Activated CD4-positive, CD25-positive, alpha-beta regulatory T cell treated with anti-CD3 and anti-CD28 coated beads, Interleukin-2, amount 50 U/mL, for 16 hours (primary cell): Measurements from ENCODE around the gene RAB23.
"Not testable (repeated sequence)": the region's sequence is repeated elsewhere in the genome, so short reads cannot be mapped to it uniquely, and the experiment has no call there.

Source experiments
- DNase-seq: peaks from one replicate; pipeline ENCODE4 v3.0.0-alpha.2; 2020; ENCODE audit warnings: low read depth, low spot score

Gene RAB23

DNA sequence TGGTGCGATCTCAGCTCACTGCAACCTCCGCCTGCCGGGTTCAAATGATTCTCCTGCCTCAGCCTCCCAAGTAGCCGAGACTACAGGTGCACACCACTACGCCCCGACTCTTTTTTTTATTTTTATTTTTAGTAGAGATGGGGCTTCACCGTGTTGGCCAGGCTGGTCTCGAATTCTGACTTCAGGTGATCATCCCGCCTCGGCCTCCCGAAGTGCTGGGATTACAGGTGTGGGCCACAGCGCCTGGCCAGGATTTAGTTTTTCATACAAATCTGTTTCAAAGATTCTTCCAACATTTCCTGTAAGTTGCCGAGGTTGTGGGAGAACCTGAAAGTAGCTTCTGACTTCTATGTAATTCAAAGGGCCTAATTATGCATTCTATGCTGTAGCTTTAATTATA is 21.4 kb upstream of the RAB23 start:
- not testable (repeated sequence) for DNase-seq

DNA sequence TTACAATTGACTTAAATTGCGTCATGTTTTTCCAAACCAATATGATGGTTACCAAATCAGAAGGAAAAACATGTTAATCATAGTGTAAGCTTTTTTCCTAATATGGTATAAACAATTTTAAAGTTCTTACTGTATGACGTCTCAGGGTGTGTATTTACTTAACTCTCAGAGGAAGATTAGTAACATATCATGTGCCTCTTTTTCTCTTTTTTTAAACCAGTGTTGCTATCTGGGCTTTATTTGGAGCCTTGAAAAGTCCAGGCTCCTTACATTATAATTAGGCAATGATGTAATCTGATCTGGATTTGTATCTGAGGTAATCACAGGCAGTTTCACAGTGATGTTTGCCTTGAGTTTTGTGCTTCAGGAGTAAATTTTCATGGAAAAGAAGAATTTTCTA is 20.4 kb upstream of the RAB23 start:
- DNase-seq: no peak

GRCh38 chr6:57226221-57226620 is 4.1 kb upstream of the RAB23 start:
- DNase-seq: no peak

DNA sequence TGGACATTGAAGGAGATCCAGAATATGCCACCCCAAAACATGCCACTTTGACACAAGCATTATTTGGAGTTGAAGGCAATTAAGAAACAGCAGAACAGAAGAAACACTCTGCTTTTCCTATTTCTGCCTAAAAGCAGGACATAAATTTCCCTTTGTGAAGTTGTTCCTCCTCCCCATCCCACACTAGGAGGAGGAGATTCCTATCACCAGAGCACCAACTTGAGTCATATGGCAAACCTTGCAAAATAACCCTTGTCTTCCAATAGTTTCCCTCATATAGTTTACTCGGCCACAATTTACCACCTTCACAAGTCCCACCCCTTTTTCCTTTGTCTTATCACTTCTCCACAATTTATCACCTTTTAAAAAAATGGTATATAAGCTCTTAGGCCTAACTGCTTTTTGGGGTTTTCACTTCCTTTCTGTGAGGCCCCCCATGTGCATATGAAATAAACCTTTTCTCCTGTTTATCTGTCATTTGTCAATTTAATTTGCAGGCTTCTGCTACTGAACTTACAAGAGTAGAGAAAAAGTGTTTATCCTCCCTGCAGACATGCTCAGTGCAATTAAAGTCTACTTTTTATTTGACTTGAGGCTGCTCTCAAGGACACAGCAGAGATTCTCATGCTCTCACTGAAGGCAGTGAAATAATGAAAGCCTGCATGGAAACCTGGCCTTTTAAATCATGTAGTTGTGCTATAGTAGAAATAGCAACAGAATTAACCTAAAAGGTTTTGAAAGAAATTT is 2.8 kb upstream of the RAB23 start:
- no peak for DNase-seq

GRCh38 chr6:57222743-57223077 is 603 bp upstream of the RAB23 start:
- no peak for DNase-seq

GRCh38 chr6:57221191-57221935 is 744 bp downstream of the RAB23 start:
- no peak for DNase-seq

- DNase-seq: no peak
Observed at GRCh38 chr6:57220083-57220703, 1.9 kb downstream of the RAB23 start.

DNA sequence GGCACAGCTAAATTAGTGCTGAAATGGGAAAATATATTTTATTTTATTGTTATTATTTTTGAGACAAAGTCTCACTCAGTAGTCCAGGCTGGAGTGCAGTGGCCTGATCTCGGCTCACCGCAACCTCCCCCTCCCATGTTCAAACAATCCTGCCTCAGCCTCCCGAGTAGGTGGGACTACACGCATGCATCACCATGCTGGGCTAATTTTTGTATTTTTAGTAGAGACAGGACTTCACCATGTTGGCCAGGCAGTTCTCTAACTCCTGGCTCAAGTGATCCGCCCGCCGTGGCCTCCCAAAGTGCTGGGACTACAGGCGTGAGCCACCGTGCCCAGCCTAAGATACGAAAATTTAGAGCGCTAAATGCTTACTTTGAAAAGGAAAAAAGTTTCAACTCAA is 4.8 kb downstream of the RAB23 start:
- no peak for DNase-seq

- DNase-seq: no peak
Observed at GRCh38 chr6:57216235-57217101, 5.6 kb downstream of the RAB23 start.

DNA sequence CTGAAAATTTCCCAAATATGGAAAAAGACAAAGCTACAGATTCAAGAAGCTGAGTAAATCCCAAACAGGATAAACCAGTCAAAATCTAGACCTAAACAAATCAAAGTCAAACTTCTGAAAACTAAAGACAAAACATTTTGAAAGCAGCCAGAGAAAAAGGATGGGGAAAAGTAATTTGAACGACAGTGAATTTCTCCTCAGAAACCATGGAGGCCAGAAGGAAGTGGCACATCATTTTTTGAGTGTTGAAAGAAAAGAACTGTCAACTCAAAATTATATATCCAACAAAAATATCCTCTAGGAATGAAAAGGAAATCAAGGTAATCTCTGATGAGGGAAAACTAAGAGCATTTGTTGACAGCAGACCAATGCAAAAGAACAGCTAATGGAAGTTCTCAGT is 6.8 kb downstream of the RAB23 start:
- DNase-seq: no peak

- DNase-seq: no peak
Observed at GRCh38 chr6:57210060-57210459, 12.0 kb downstream of the RAB23 start.

GRCh38 chr6:57209030-57209429 is 13.1 kb downstream of the RAB23 start:
- DNase-seq: no peak

GRCh38 chr6:57207872-57208271 is 14.2 kb downstream of the RAB23 start:
- DNase-seq: no peak

- DNase-seq: no peak
Observed at GRCh38 chr6:57207141-57207540, 15.0 kb downstream of the RAB23 start.

GRCh38 chr6:57205550-57206328 is 16.4 kb downstream of the RAB23 start:
- DNase-seq: no peak

DNA sequence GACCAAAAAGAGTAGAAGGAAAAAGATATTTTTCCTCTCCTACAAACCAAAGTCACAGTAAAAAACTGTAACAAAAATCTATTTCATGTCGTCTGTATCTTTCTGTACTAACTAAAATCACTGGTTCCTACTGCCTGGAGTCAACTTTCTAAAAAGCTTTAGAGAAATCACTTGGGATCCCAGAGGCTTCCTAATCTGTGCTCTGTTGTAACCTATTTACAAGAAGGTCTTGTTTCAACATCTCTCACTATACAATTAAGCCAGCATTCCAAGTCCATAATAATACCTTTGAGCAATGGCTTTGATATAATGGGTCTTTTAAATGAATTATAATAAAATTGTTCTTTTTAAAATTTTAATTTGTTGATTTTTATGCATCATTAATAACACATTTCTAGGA is 20.4 kb downstream of the RAB23 start:
- no peak for DNase-seq

DNA sequence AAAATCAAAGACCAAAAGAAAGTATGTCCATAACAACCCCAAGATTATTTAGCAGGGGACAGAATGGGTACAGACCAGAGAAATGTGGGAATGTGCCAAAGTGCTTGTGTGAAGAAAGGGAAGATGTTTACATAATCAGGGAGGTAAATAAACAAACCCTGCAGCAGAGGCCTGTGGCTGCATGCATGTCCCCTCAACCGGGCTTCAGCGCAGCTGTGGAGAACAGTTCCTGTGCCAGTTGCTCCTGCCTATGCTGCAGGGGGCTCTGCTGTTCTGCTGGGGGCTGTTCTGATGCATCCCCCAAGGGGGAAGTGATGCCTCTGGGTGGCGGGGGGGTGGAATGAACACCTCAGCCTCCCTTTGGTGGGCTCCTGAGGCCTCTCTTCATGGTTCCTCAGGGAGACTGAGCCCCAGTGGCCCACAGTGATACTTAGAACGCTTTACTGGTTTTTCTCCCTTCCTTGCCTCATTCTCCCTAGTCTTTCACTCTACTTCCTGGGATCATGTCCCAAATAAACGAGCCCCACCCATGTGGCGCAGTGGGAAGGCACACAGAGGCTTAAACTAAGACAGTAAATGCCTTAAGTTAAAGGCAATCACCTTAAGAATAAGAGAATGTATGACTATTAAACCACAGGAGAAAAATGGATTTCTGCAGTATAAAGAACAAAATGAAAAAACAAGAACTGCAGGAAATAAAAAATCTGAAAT is 23.0 kb downstream of the RAB23 start:
- no peak for DNase-seq

DNA sequence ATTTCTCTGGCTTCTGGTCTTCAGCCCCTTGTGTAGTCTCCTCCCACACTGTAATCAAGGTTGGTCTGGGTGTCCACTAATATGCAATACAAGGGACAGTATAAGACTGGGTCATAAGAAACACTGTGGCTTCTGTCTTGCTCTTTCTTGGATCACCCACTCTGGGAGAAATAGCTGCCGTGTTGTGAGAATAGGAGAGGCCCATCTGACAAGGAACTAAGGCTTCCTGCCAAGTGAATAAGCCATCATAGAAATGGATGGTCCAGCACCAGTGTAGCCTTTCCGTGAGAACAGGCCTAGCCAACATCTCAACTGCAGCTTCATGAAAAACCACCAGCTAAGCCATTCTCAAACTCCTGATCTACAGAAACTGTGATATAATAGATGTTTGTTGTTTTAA is 26.6 kb downstream of the RAB23 start:
- no peak for DNase-seq

DNA sequence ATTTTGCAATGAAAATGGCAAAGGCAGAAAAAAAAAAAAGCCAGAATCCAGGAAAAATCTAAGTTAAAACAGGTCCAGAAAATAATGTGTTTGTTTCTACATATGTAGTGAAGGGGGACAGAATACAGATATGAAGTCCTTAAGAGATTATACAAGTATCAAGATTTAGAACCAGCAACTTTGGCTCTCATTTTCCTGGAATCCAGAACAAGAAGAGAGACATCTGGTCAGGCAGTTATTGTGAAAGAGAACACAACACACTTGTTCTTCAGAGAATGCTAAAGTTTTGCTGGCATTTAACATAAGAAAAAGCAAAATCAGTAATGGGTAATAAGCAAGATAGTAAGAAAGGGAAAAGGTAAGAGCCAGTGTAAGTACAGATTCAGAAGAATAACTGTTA is 28.9 kb downstream of the RAB23 start:
- no peak for DNase-seq

- no peak for DNase-seq
Observed at GRCh38 chr6:57190140-57190539, 32.0 kb downstream of the RAB23 start.

GRCh38 chr6:57183336-57183735 is 38.8 kb downstream of the RAB23 start:
- no peak for DNase-seq
